ENCODE results near the gene TRIM62. TPM values are rescaled to one million over a fixed set of nuclear protein-coding genes. Genes with fewer than 3 reads are reported as not detected.

The TRIM62 gene
- total RNA-seq, 1 experiment from 2014 or later: 9.9 TPM

- no peaks in the 10 kb centered on the region for H3K79me2 ChIP-seq (ENCODE audit: low read depth)
- H3K36me3 ChIP-seq (ENCODE audit: low read depth): no peaks in the 10 kb centered on the region
- H4K20me1 ChIP-seq (ENCODE audit: insufficient read depth): no peaks in the 10 kb centered on the region
- no peaks in the 10 kb centered on the region for H3K9me3 ChIP-seq (ENCODE audit: insufficient read depth, low read depth)
- BruUV-seq (replicated peaks): no TSS peak
- TF ChIP-seq EZH2 (IDR thresholded peaks at IDR 0.05; ENCODE audit: low read depth) (no peak), CTCF (conservative IDR thresholded peaks at IDR 0.05) (no peak)
- no peak overlapping the region for H3K4me2 ChIP-seq
- peaks cover 11% of the 10 kb centered on the region for H3K4me1 ChIP-seq (replicated peaks; ENCODE audit: insufficient read depth)
- peaks cover 18% of the 10 kb centered on the region; the same call in 1 of the 2 replicates for H3F3A ChIP-seq (ENCODE audit: insufficient read depth, low read depth)
- intact Hi-C loops (cut with micrococcal nuclease; ENCODE audit: unreplicated experiment): no loop called here
- H3K27ac ChIP-seq: no peak overlapping the region
- no peaks in the 10 kb centered on the region for H3K27me3 ChIP-seq (ENCODE audit: insufficient read depth, low read depth)
- no peak for DNase-seq
- no peaks in the 10 kb centered on the region for H3K9me2 ChIP-seq (ENCODE audit: insufficient read depth)
- ChIA-PET CTCF (no interaction called here), POLR2A (ENCODE audit: unreplicated experiment) (no interaction called here)
- no peak overlapping the region for H3K4me3 ChIP-seq
- no peak overlapping the region for H2AFZ ChIP-seq
Observed at GRCh38 chr1:33171977-33172813, 9.6 kb downstream of the TRIM62 start.

GRCh38 chr1:33170351-33171274 is 11.2 kb downstream of the TRIM62 start:
- Histone ChIP-seq H3K27ac (no peak overlapping the region), H4K20me1 (ENCODE audit: insufficient read depth) (no peaks in the 10 kb centered on the region), H3F3A (ENCODE audit: insufficient read depth, low read depth) (peaks cover 13% of the 10 kb centered on the region; the same call in 1 of the 2 replicates), H3K4me3 (no peak overlapping the region), H2AFZ (no peak overlapping the region), H3K27me3 (ENCODE audit: insufficient read depth, low read depth) (no peaks in the 10 kb centered on the region), H3K9me2 (ENCODE audit: insufficient read depth) (no peaks in the 10 kb centered on the region), H3K36me3 (ENCODE audit: low read depth) (no peaks in the 10 kb centered on the region), H3K79me2 (ENCODE audit: low read depth) (no peaks in the 10 kb centered on the region), H3K9me3 (ENCODE audit: insufficient read depth, low read depth) (no peaks in the 10 kb centered on the region), H3K4me1 (replicated peaks; ENCODE audit: insufficient read depth) (peaks cover 14% of the 10 kb centered on the region), H3K4me2 (no peak overlapping the region)
- no peak for DNase-seq
- intact Hi-C loops (cut with micrococcal nuclease; ENCODE audit: unreplicated experiment): no loop called here
- no TSS peak for BruUV-seq (replicated peaks)
- TF ChIP-seq EZH2 (IDR thresholded peaks at IDR 0.05; ENCODE audit: low read depth) (no peak), CTCF (conservative IDR thresholded peaks at IDR 0.05) (no peak)
- POLR2A ChIA-PET (ENCODE audit: unreplicated experiment): no interaction called here
- CTCF ChIA-PET: no interaction called here

DNA sequence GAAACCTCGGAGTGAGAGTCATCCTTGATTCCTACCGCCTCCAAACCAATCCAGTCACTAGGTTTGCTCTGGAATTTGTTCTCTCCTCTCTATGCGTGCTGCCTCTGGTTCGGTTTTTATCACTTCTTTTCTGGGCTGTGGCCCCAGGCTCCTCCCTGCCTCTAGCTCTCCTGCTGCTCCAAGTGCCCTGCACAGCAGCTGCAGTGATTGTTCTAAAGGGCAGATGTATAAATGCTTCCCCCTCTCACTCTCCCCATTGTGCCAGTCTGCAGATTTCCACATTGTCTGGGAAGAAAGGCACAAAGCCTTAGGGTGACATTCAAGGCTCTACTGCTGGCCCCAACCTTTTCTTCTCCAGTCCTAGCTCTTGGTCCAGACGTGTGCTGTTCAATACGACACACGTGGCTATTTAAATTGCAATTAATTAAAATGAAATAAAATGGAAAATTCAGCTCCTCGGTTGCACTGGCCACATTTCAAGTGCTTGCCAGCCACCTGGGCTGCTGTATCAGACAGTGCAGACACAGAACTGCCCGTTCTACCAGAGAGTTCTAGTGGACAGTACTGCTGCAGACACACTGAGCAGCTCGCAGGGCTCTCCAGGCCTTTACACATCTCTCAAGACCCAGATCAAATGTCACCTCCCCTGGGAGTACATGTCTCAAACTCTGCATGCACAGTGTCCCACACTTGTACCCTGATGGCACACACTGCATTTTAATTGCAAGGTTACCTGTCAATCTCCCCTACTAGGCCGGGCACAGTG is 12.4 kb downstream of the TRIM62 start:
- no peaks in the 10 kb centered on the region for H3K9me2 ChIP-seq (ENCODE audit: insufficient read depth)

More for the DNA sequence above, 12.4 kb downstream of the TRIM62 start:
- BruUV-seq (replicated peaks): no TSS peak
- ChIA-PET CTCF (no interaction called here), POLR2A (ENCODE audit: unreplicated experiment) (no interaction called here)
- no peak overlapping the region for H2AFZ ChIP-seq
- no peaks in the 10 kb centered on the region for H3K9me3 ChIP-seq (ENCODE audit: insufficient read depth, low read depth)
- no peaks in the 10 kb centered on the region for H4K20me1 ChIP-seq (ENCODE audit: insufficient read depth)
- no peaks in the 10 kb centered on the region for H3K79me2 ChIP-seq (ENCODE audit: low read depth)
- no peaks in the 10 kb centered on the region for H3K36me3 ChIP-seq (ENCODE audit: low read depth)
- H3F3A ChIP-seq (ENCODE audit: insufficient read depth, low read depth): peaks cover 13% of the 10 kb centered on the region; the same call in 1 of the 2 replicates
- TF ChIP-seq EZH2 (IDR thresholded peaks at IDR 0.05; ENCODE audit: low read depth): no peak
- no peak for TF ChIP-seq CTCF (conservative IDR thresholded peaks at IDR 0.05)
- no peaks in the 10 kb centered on the region for H3K27me3 ChIP-seq (ENCODE audit: insufficient read depth, low read depth)
- DNase-seq: no peak
- intact Hi-C loops (cut with micrococcal nuclease; ENCODE audit: unreplicated experiment): no loop called here
- no peak overlapping the region for H3K4me2 ChIP-seq
- H3K4me3 ChIP-seq: no peak overlapping the region
- no peak overlapping the region for H3K27ac ChIP-seq
- peaks cover 15% of the 10 kb centered on the region for H3K4me1 ChIP-seq (replicated peaks; ENCODE audit: insufficient read depth)

Measured in PC-9 (cell line).